IMR-90 (cell line): ENCODE data around the gene KCNQ5. TPM values are rescaled to one million over a fixed set of nuclear protein-coding genes. Genes with fewer than 3 reads are reported as not detected.

Experiments
- ATAC-seq: fragments of 200-7000 bp; cut with Tn5 transposase; 2 replicates; pipeline ENCODE4 v1.9.1; 2020; ENCODE audit warnings: low read depth, mild to moderate bottlenecking, moderate library complexity
- BruUV-seq: library from RNA; stranded (reverse); fragments of 400-500 nt; replicated peaks from 2 replicates; lab custom pipeline; 2021; lab: Mats Ljungman, UMichigan
- CTCF ChIA-PET: fragments of 300-600 bp; formaldehyde crosslinking; extraction: SDS; loops from one replicate; lab custom pipeline; 2021; ENCODE audit warnings: antibody characterized with exemption; lab: Yijun Ruan, JAX
- POLR2A ChIA-PET: fragments of 300-600 bp; sonication (Branson Sonifier 250); formaldehyde crosslinking; loops from one replicate; lab custom pipeline; 2022; ENCODE audit warnings: antibody characterized with exemption; ENCODE audit not compliant: unreplicated experiment; lab: Charles Lee
- DNase-seq: peaks from one replicate; pipeline ENCODE4 v3.0.0; 2013
- H2AFZ ChIP-seq: replicated peaks from 2 replicates; pipeline ENCODE3; 2013; ENCODE audit warnings: low read length, mild to moderate bottlenecking; ENCODE audit not compliant: poor library complexity
- H2AK5ac ChIP-seq: 2 replicates; pipeline ENCODE4 v1.6.1; 2013; ENCODE audit warnings: low read depth, low read length, inconsistent platforms
- H2AK9ac ChIP-seq: replicated peaks from 2 replicates; pipeline ENCODE3; 2013; ENCODE audit warnings: mild to moderate bottlenecking, low read depth, low read length, moderate library complexity; ENCODE audit not compliant: poor library complexity
- H2BK120ac ChIP-seq: 2 replicates; pipeline ENCODE4 v1.6.1; 2013; ENCODE audit warnings: low read depth, low read length, inconsistent platforms
- H2BK15ac ChIP-seq: 3 replicates; pipeline ENCODE4 v1.6.1; 2013; ENCODE audit warnings: low read depth, low read length, inconsistent platforms
- H2BK20ac ChIP-seq: 2 replicates; pipeline ENCODE4 v1.6.1; 2013; ENCODE audit warnings: low read depth, mild to moderate bottlenecking, inconsistent platforms, low read length, moderate library complexity
- H2BK5ac ChIP-seq: 2 replicates; pipeline ENCODE4 v1.6.1; 2013; ENCODE audit warnings: mild to moderate bottlenecking, low read depth, low read length, inconsistent platforms; ENCODE audit not compliant: poor library complexity, severe bottlenecking
- H3K14ac ChIP-seq: replicated peaks from 2 replicates; pipeline ENCODE4 v1.6.1; 2013; ENCODE audit warnings: low read depth, low read length, inconsistent platforms
- H3K18ac ChIP-seq: 2 replicates; pipeline ENCODE4 v1.6.1; 2013; ENCODE audit warnings: low read depth, low read length, control low read depth
- H3K23ac ChIP-seq: 2 replicates; pipeline ENCODE4 v1.6.1; 2013; ENCODE audit warnings: low read depth, low read length, inconsistent platforms
- H3K27ac ChIP-seq: 2 replicates; pipeline ENCODE4 v1.5.1; 2013; ENCODE audit warnings: mild to moderate bottlenecking, control low read depth, low read length; ENCODE audit not compliant: insufficient read depth
- H3K27me3 ChIP-seq: 2 replicates; pipeline ENCODE4 v1.6.1; 2013; ENCODE audit warnings: low read length; ENCODE audit not compliant: control insufficient read depth, insufficient read depth
- H3K36me3 ChIP-seq: 2 replicates; pipeline ENCODE4 v1.6.1; 2013; ENCODE audit warnings: low read length, mixed read lengths; ENCODE audit not compliant: control insufficient read depth, insufficient read depth
- H3K4ac ChIP-seq: 2 replicates; pipeline ENCODE4 v1.6.1; 2013; ENCODE audit warnings: low read depth, low read length, inconsistent platforms
- H3K4me1 ChIP-seq: 2 replicates; pipeline ENCODE4 v1.6.1; 2013; ENCODE audit warnings: low read length, mixed read lengths; ENCODE audit not compliant: control insufficient read depth, insufficient read depth
- H3K4me2 ChIP-seq: 2 replicates; pipeline ENCODE4 v1.6.1; 2013; ENCODE audit warnings: low read depth, mild to moderate bottlenecking, control low read depth, low read length, moderate library complexity
- H3K4me3 ChIP-seq: 2 replicates; pipeline ENCODE4 v1.5.1; 2013; ENCODE audit warnings: low read depth, mild to moderate bottlenecking, control low read depth, low read length, moderate library complexity; ENCODE audit not compliant: insufficient read depth
- H3K56ac ChIP-seq: 2 replicates; pipeline ENCODE4 v1.6.1; 2013; ENCODE audit warnings: low read length, inconsistent platforms; ENCODE audit not compliant: insufficient read depth; ENCODE audit errors: extremely low read depth
- H3K79me1 ChIP-seq, 2 experiments: 2 replicates each; pipeline ENCODE4 v1.6.1; 2013; ENCODE audit warnings: low read length in 2 of 2, inconsistent platforms in 1 of 2, low read depth in 1 of 2
- H3K9ac ChIP-seq: 2 replicates; pipeline ENCODE4 v1.6.1; 2013; ENCODE audit warnings: low read depth, low read length, control low read depth
- H3K9me1 ChIP-seq: 2 replicates; pipeline ENCODE4 v1.6.1; 2013; ENCODE audit warnings: low read length, inconsistent platforms; ENCODE audit not compliant: insufficient read depth
- H3K9me3 ChIP-seq: 2 replicates; pipeline ENCODE4 v1.6.1; 2013; ENCODE audit warnings: low read length; ENCODE audit not compliant: control insufficient read depth, insufficient read depth
- H4K20me1 ChIP-seq: 2 replicates; pipeline ENCODE4 v1.6.1; 2013; ENCODE audit warnings: low read length, inconsistent platforms; ENCODE audit not compliant: insufficient read depth
- H4K5ac ChIP-seq: 2 replicates; pipeline ENCODE4 v1.6.1; 2013; ENCODE audit warnings: mild to moderate bottlenecking, low read depth, low read length, control low read depth
- H4K8ac ChIP-seq, 2 experiments: 2 replicates each; pipeline ENCODE4 v1.6.1; 2013; ENCODE audit warnings: low read depth in 2 of 2, low read length in 2 of 2, control low read depth in 1 of 2, inconsistent platforms in 1 of 2
- H4K91ac ChIP-seq: 2 replicates; pipeline ENCODE4 v1.6.1; 2013; ENCODE audit warnings: low read depth, low read length, inconsistent platforms; ENCODE audit not compliant: insufficient read depth
- BHLHE40 ChIP-seq: fragments of 150-350 bp; IDR thresholded peaks from 2 replicates; pipeline ENCODE4 v1.6.1; 2016; ENCODE audit warnings: mild to moderate bottlenecking, low read depth, low read length
- CEBPB ChIP-seq: IDR thresholded peaks from 2 replicates; pipeline ENCODE4 v1.6.1; 2012; ENCODE audit warnings: low read depth, low read length, improper control_type of control experiment
- CHD1 ChIP-seq: IDR thresholded peaks from 2 replicates; pipeline ENCODE4 v1.6.1; 2012; ENCODE audit warnings: low read depth, low read length, improper control_type of control experiment
- FOS ChIP-seq: fragments of 150-350 bp; IDR thresholded peaks from 2 replicates; pipeline ENCODE4 v1.6.1; 2016; ENCODE audit warnings: low read depth, low read length
- MAFK ChIP-seq: IDR thresholded peaks from 2 replicates; pipeline ENCODE4 v1.6.1; 2012; ENCODE audit warnings: low read depth, low read length, improper control_type of control experiment
- MAZ ChIP-seq: IDR thresholded peaks from 2 replicates; pipeline ENCODE4 v1.6.1; 2012; ENCODE audit warnings: low read depth, mild to moderate bottlenecking, low read length, improper control_type of control experiment, moderate library complexity, borderline replicate concordance
- MXI1 ChIP-seq: IDR thresholded peaks from 2 replicates; pipeline ENCODE4 v1.6.1; 2012; ENCODE audit warnings: low read depth, mild to moderate bottlenecking, low read length, moderate library complexity, borderline replicate concordance
- NFE2L2 ChIP-seq: fragments of 150-350 bp; IDR thresholded peaks from 2 replicates; pipeline ENCODE4 v1.6.1; 2016; ENCODE audit warnings: low read depth, mild to moderate bottlenecking, low read length
- POLR2A ChIP-seq: IDR thresholded peaks from 2 replicates; pipeline ENCODE4 v1.6.1; 2012; ENCODE audit warnings: mild to moderate bottlenecking, low read depth, low read length
- RAD21 ChIP-seq: IDR thresholded peaks from 2 replicates; pipeline ENCODE4 v1.6.1; 2012; ENCODE audit warnings: low read length, improper control_type of control experiment
- RCOR1 ChIP-seq: IDR thresholded peaks from 2 replicates; pipeline ENCODE4 v1.6.1; 2012; ENCODE audit warnings: mild to moderate bottlenecking, low read length, improper control_type of control experiment; ENCODE audit not compliant: insufficient replicate concordance
- RFX5 ChIP-seq: IDR thresholded peaks from 2 replicates; pipeline ENCODE4 v1.8.0; 2012; ENCODE audit warnings: low read depth, mild to moderate bottlenecking, low read length, moderate library complexity
- SMC3 ChIP-seq: fragments of 150-350 bp; IDR thresholded peaks from 2 replicates; pipeline ENCODE4 v1.6.1; 2016; ENCODE audit warnings: low read depth, mild to moderate bottlenecking, antibody characterized with exemption, low read length, moderate library complexity
- dilution Hi-C: fragments of 300-500 bp; cut with HindIII; formaldehyde crosslinking; loops from one replicate; pipeline ENCODE4 v1.14.3; 2018; ENCODE audit warnings: low sequenced_read_pairs; ENCODE audit not compliant: unreplicated experiment
- in situ Hi-C: fragments of 300-500 bp; cut with MboI; formaldehyde crosslinking; loops from 3 replicates; pipeline ENCODE4 v1.14.3; 2019; ENCODE audit warnings: low sequenced_read_pairs, inconsistent platforms, mixed read lengths
- intact Hi-C: fragments of 100-400 bp; cut with micrococcal nuclease; formaldehyde crosslinking; loops from 2 replicates; pipeline ENCODE4 v1.10.0; 2022
- polyA plus RNA-seq, 3 experiments: library from polyadenylated mRNA; depleted of rRNA; stranded (reverse); fragments of >200 nt; gene quantifications; 2 replicates each; pipeline ENCODE4 v1.2.3, GENCODE V29; 2012; ENCODE audit warnings: low replicate concordance in 1 of 3
- total RNA-seq: library from RNA; depleted of rRNA; stranded (reverse); fragments of >200 nt; gene quantifications from 2 replicates; pipeline ENCODE4 v1.2.3, GENCODE V29; 2012
- TF ChIP-seq, protein P1 (sequence below): fragments of 150-350 bp; IDR thresholded peaks from 2 replicates; pipeline ENCODE4 v1.6.1; 2016; ENCODE audit warnings: low read depth, mild to moderate bottlenecking, low read length, moderate library complexity, borderline replicate concordance
- TF ChIP-seq, protein P2 (sequence below): fragments of 150-350 bp; IDR thresholded peaks from 2 replicates; pipeline ENCODE4 v1.6.1; 2017; ENCODE audit warnings: mild to moderate bottlenecking, antibody characterized with exemption, low read length, low read depth
- TF ChIP-seq, protein P3 (sequence below): conservative IDR thresholded peaks from 2 replicates; pipeline ENCODE4 v1.5.1; 2012; ENCODE audit warnings: mild to moderate bottlenecking, low read depth, low read length, improper control_type of control experiment

KCNQ5 gene
- total and polyA plus RNA-seq, 2 of the 4 experiments (the other 2 are of a cell fraction): 0.75 to 1.3 TPM

DNA sequence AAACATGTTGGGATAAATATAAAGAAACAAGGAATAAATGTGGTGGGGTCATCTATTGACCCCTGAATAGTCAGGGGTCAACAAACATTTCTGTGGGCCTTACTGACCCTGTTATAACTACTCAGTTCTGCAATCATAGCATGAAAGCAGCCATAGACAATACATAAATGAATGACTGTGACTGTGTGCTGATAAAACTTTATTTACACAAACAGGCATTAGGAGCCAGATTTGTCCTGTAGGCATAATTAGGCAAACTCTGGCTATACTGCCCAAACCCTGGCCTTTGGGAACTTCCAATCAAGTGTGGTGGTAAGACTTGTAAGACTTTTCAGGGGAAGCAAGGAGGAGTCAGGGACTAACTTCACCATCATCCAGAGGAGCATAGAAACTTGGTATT lies 380.7 kb downstream of the KCNQ5 start:
- Histone ChIP-seq H2AFZ (no peak overlapping the region), H3K9ac (no peak overlapping the region), H2AK5ac (no peak overlapping the region), H3K9me1 (no peaks in the 10 kb centered on the region), H3K14ac (no peak overlapping the region), H2BK5ac (no peak overlapping the region), H3K23ac (no peak overlapping the region), H3K27me3 (no peaks in the 10 kb centered on the region), H4K5ac (no peak overlapping the region), H3K4me2 (no peak overlapping the region), H3K4ac (no peak overlapping the region), H4K20me1 (no peaks in the 10 kb centered on the region), H3K56ac (no peak overlapping the region), H4K91ac (no peak overlapping the region), H3K4me1 (no peaks in the 10 kb centered on the region), H2BK15ac (no peak overlapping the region), H4K8ac (no peak overlapping the region), H3K18ac (no peak overlapping the region), H3K79me1 (no peaks in the 10 kb centered on the region), H2BK120ac (no peak overlapping the region), H2AK9ac (no peak overlapping the region), H3K27ac (no peak overlapping the region), H3K4me3 (no peak overlapping the region), H3K36me3 (no peaks in the 10 kb centered on the region), H3K9me3 (no peaks in the 10 kb centered on the region), H2BK20ac (no peak overlapping the region)
- no peak for ATAC-seq
- no TSS peak for BruUV-seq
- dilution Hi-C loops (no loop called here), intact Hi-C loops (no loop called here), in situ Hi-C loops (no loop called here)
- TF ChIP-seq SMC3: no peak
- TF ChIP-seq POLR2A: no peak
- no peak for TF ChIP-seq NFE2L2
- TF ChIP-seq, protein P1, sequence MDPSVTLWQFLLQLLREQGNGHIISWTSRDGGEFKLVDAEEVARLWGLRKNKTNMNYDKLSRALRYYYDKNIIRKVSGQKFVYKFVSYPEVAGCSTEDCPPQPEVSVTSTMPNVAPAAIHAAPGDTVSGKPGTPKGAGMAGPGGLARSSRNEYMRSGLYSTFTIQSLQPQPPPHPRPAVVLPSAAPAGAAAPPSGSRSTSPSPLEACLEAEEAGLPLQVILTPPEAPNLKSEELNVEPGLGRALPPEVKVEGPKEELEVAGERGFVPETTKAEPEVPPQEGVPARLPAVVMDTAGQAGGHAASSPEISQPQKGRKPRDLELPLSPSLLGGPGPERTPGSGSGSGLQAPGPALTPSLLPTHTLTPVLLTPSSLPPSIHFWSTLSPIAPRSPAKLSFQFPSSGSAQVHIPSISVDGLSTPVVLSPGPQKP: no peak
- no peak for TF ChIP-seq MXI1
- TF ChIP-seq BHLHE40: no peak
- TF ChIP-seq MAFK: no peak
- TF ChIP-seq CEBPB: no peak
- TF ChIP-seq CHD1: no peak
- TF ChIP-seq RCOR1: no peak
- TF ChIP-seq, protein P2, sequence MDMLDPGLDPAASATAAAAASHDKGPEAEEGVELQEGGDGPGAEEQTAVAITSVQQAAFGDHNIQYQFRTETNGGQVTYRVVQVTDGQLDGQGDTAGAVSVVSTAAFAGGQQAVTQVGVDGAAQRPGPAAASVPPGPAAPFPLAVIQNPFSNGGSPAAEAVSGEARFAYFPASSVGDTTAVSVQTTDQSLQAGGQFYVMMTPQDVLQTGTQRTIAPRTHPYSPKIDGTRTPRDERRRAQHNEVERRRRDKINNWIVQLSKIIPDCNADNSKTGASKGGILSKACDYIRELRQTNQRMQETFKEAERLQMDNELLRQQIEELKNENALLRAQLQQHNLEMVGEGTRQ: no peak
- no peak for TF ChIP-seq FOS
- TF ChIP-seq RFX5: no peak
- TF ChIP-seq, protein P3, sequence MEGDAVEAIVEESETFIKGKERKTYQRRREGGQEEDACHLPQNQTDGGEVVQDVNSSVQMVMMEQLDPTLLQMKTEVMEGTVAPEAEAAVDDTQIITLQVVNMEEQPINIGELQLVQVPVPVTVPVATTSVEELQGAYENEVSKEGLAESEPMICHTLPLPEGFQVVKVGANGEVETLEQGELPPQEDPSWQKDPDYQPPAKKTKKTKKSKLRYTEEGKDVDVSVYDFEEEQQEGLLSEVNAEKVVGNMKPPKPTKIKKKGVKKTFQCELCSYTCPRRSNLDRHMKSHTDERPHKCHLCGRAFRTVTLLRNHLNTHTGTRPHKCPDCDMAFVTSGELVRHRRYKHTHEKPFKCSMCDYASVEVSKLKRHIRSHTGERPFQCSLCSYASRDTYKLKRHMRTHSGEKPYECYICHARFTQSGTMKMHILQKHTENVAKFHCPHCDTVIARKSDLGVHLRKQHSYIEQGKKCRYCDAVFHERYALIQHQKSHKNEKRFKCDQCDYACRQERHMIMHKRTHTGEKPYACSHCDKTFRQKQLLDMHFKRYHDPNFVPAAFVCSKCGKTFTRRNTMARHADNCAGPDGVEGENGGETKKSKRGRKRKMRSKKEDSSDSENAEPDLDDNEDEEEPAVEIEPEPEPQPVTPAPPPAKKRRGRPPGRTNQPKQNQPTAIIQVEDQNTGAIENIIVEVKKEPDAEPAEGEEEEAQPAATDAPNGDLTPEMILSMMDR: no peak
- TF ChIP-seq MAZ: no peak
- TF ChIP-seq RAD21: no peak
- ChIA-PET CTCF (no interaction called here), POLR2A (no interaction called here)
- no peak for DNase-seq
